ENCODE results near the gene MED13L. TPM values are rescaled to one million over a fixed set of nuclear protein-coding genes. Genes with fewer than 3 reads are reported as not detected.

MED13L gene
- total RNA-seq, 1 experiment from 2014 or later = 80.5 TPM

DNA sequence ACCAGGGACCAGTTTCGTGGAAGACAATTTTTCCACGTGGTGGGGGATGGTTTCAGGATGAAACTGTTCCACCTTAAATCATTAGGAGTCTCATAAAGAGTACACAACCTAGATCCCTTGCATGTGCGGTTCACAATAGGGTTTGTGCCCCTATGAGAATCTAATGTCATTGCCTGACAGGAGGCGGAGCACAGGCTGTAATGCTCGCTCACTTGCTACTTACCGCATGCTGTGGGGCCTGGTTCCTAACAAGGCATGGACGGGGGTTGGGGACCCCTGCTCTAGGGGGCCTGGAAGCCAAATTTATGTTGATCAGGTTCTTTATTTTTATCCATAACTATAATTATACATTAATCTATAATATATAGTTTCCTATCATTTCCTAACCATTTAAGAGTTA lies 315.3 kb downstream of the MED13L start (continued):
- no peak for TF ChIP-seq RELA (CRISPR knock-in tag; IDR thresholded peaks at IDR 0.05; ENCODE audit: borderline replicate concordance)
- TF ChIP-seq NR1H2 (CRISPR knock-in tag; IDR thresholded peaks at IDR 0.05) = no peak
- TF ChIP-seq CBFB (CRISPR knock-in tag; IDR thresholded peaks at IDR 0.05; ENCODE audit: low read depth) = no peak
- TF ChIP-seq TEAD4 (CRISPR knock-in tag; IDR thresholded peaks at IDR 0.05) = no peak

DNA sequence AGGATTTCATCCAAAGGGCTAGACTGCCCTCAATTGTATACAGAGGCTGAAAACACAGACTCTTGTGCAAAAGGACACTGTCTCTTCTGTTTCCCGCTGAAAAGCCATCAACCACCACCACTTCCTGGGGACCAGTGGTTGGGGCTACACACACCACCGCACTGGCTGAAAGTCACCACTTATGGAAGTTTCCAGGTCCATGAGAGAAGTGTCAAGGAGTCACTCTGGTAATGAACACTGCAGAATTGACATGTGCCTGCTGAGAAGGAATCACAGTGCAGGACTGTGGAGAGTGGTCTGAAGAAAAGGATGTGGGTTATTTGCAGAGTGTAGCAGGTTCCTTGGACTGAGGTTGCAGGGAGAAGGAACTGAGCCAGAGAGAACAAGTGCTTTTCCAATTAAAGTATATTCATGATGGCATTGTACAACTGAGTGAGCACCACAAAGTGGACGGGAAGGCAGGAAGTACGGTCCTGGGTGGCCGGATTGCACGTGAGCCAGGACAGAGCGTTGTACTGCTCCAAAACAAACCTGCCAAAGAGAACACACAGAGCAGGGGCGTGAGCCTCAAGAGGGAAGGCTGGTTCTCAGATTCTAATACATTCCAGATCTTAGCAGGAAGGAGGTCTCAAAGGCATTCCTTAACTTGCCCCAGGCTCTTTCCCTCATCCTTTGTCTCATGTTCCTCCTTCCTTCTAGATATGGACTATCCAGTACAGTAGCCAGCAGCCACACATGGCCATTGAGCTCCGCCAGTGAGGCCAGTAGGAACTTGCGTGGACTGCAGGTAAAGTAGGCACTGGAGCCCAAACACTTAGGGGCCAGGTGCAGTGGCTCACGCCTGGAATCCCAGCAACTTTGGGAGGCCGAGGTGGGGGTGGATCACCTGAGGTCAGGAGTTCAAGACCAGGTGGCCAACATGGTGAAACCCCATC lies 316.4 kb downstream of the MED13L start:
- DNase-seq (ENCODE audit: low spot score) (no peak), ATAC-seq (no peak)
- Mint-ChIP-seq H3K36me3 (peaks cover 43% of the 10 kb centered on the region), H3K4me3 (no peak overlapping the region), H3K27ac (no peak overlapping the region), H3K9me3 (no peaks in the 10 kb centered on the region), H3K27me3 (ENCODE audit: low read depth) (no peaks in the 10 kb centered on the region), H3K4me1 (peaks cover 7% of the 10 kb centered on the region)
- no peak for TF ChIP-seq ZNF396 (CRISPR knock-in tag; IDR thresholded peaks at IDR 0.05; ENCODE audit: borderline replicate concordance)
- no peak for TF ChIP-seq ZNF671 (CRISPR knock-in tag; IDR thresholded peaks at IDR 0.05)
- no peak for TF ChIP-seq NFYB (CRISPR knock-in tag; conservative IDR thresholded peaks at IDR 0.05; ENCODE audit: low read depth)
- TF ChIP-seq, protein P1, sequence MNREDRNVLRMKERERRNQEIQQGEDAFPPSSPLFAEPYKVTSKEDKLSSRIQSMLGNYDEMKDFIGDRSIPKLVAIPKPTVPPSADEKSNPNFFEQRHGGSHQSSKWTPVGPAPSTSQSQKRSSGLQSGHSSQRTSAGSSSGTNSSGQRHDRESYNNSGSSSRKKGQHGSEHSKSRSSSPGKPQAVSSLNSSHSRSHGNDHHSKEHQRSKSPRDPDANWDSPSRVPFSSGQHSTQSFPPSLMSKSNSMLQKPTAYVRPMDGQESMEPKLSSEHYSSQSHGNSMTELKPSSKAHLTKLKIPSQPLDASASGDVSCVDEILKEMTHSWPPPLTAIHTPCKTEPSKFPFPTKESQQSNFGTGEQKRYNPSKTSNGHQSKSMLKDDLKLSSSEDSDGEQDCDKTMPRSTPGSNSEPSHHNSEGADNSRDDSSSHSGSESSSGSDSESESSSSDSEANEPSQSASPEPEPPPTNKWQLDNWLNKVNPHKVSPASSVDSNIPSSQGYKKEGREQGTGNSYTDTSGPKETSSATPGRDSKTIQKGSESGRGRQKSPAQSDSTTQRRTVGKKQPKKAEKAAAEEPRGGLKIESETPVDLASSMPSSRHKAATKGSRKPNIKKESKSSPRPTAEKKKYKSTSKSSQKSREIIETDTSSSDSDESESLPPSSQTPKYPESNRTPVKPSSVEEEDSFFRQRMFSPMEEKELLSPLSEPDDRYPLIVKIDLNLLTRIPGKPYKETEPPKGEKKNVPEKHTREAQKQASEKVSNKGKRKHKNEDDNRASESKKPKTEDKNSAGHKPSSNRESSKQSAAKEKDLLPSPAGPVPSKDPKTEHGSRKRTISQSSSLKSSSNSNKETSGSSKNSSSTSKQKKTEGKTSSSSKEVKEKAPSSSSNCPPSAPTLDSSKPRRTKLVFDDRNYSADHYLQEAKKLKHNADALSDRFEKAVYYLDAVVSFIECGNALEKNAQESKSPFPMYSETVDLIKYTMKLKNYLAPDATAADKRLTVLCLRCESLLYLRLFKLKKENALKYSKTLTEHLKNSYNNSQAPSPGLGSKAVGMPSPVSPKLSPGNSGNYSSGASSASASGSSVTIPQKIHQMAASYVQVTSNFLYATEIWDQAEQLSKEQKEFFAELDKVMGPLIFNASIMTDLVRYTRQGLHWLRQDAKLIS (CRISPR knock-in tag; IDR thresholded peaks at IDR 0.05; ENCODE audit: borderline replicate concordance) = no peak
- no peak for TF ChIP-seq CBFB (CRISPR knock-in tag; IDR thresholded peaks at IDR 0.05; ENCODE audit: low read depth)
- POLR2A ChIA-PET = no interaction called here
- CTCF ChIA-PET = no interaction called here

- ChIA-PET POLR2A (no interaction called here), CTCF (interaction anchor here (0.9 to 1.9 kb wide), 3 partner anchors 11 to 751 kb away, joined by 3 to 8 read pairs (median 3); no protein-coding TSS in a partner anchor)
- ATAC-seq (no peak), DNase-seq (ENCODE audit: low spot score) (no peak)
- TF ChIP-seq, protein P2, sequence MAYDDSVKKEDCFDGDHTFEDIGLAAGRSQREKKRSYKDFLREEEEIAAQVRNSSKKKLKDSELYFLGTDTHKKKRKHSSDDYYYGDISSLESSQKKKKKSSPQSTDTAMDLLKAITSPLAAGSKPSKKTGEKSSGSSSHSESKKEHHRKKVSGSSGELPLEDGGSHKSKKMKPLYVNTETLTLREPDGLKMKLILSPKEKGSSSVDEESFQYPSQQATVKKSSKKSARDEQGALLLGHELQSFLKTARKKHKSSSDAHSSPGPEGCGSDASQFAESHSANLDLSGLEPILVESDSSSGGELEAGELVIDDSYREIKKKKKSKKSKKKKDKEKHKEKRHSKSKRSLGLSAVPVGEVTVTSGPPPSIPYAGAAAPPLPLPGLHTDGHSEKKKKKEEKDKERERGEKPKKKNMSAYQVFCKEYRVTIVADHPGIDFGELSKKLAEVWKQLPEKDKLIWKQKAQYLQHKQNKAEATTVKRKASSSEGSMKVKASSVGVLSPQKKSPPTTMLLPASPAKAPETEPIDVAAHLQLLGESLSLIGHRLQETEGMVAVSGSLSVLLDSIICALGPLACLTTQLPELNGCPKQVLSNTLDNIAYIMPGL (CRISPR knock-in tag; IDR thresholded peaks at IDR 0.05) = no peak
- TF ChIP-seq GTF2I (CRISPR knock-in tag; conservative IDR thresholded peaks at IDR 0.05) = no peak
- TF ChIP-seq E2F1 (CRISPR knock-in tag; IDR thresholded peaks at IDR 0.05) = no peak
- TF ChIP-seq NR3C1 (CRISPR knock-in tag; conservative IDR thresholded peaks at IDR 0.05; ENCODE audit: low read depth) = no peak
- no peak for TF ChIP-seq ZNF232 (CRISPR knock-in tag; IDR thresholded peaks at IDR 0.05)
- TF ChIP-seq OVOL2 (CRISPR knock-in tag; IDR thresholded peaks at IDR 0.05; ENCODE audit: borderline replicate concordance) = no peak
- TF ChIP-seq SMAD3 (CRISPR knock-in tag; IDR thresholded peaks at IDR 0.05; ENCODE audit: borderline replicate concordance) = no peak
- no peak for TF ChIP-seq FOXP4 (CRISPR knock-in tag; IDR thresholded peaks at IDR 0.05)
- no peak for TF ChIP-seq ATF1 (CRISPR knock-in tag; IDR thresholded peaks at IDR 0.05)
- TF ChIP-seq ZSCAN18 (CRISPR knock-in tag; IDR thresholded peaks at IDR 0.05) = no peak
- peaks cover 17% of the 10 kb centered on the region for H3K4me1 Mint-ChIP-seq
- H3K4me3 Mint-ChIP-seq = no peak overlapping the region
- peaks cover 19% of the 10 kb centered on the region for H3K36me3 Mint-ChIP-seq
- no peaks in the 10 kb centered on the region for H3K27me3 Mint-ChIP-seq (ENCODE audit: low read depth)
- no peaks in the 10 kb centered on the region for H3K9me3 Mint-ChIP-seq
- no peak overlapping the region for H3K27ac Mint-ChIP-seq
Observed at GRCh38 chr12:115957686-115958290, 319.7 kb downstream of the MED13L start.

Measured in WTC11 (cell line).